GM18520 (cell line): ENCODE measurements around the gene PEG3.

ENCODE experiments used
- ATAC-seq: cut with Tn5 transposase; IDR thresholded peaks from one replicate; pipeline ENCODE4 v1.9.1; 2021; ENCODE audit not compliant: unreplicated experiment

The PEG3 gene

GRCh38 chr19:56839652-56840450 is 675 bp downstream of the PEG3 start:
- no peak for ATAC-seq

GRCh38 chr19:56838909-56839651 is 1.4 kb downstream of the PEG3 start:
- ATAC-seq: no peak

GRCh38 chr19:56838024-56838908 is 2.3 kb downstream of the PEG3 start:
- ATAC-seq: no peak

GRCh38 chr19:56837492-56838023 is 3.0 kb downstream of the PEG3 start:
- no peak for ATAC-seq

- no peak for ATAC-seq
Observed at GRCh38 chr19:56837004-56837403, 3.5 kb downstream of the PEG3 start.

- no peak for ATAC-seq
Observed at GRCh38 chr19:56836059-56836458, 4.5 kb downstream of the PEG3 start.

- ATAC-seq: no peak
Observed at GRCh38 chr19:56835401-56835800, 5.1 kb downstream of the PEG3 start.

- ATAC-seq: no peak
Observed at GRCh38 chr19:56834564-56835375, 5.8 kb downstream of the PEG3 start.

GRCh38 chr19:56832352-56832928 is 8.1 kb downstream of the PEG3 start:
- no peak for ATAC-seq

- ATAC-seq: no peak
Observed at GRCh38 chr19:56831255-56831654, 9.3 kb downstream of the PEG3 start.

GRCh38 chr19:56829596-56829995 is 10.9 kb downstream of the PEG3 start:
- no peak for ATAC-seq

- ATAC-seq: no peak
Observed at GRCh38 chr19:56827708-56828107, 12.8 kb downstream of the PEG3 start.

- no peak for ATAC-seq
Observed at GRCh38 chr19:56823956-56824355, 16.6 kb downstream of the PEG3 start.

- no peak for ATAC-seq
Observed at GRCh38 chr19:56823417-56823816, 17.1 kb downstream of the PEG3 start.

- no peak for ATAC-seq
Observed at GRCh38 chr19:56822755-56823154, 17.8 kb downstream of the PEG3 start.

GRCh38 chr19:56821675-56822074 is 18.9 kb downstream of the PEG3 start:
- no peak for ATAC-seq

- no peak for ATAC-seq
Observed at GRCh38 chr19:56821209-56821608, 19.3 kb downstream of the PEG3 start.

GRCh38 chr19:56819166-56819565 is 21.4 kb downstream of the PEG3 start:
- no peak for ATAC-seq

- ATAC-seq: no peak
Observed at GRCh38 chr19:56814656-56815055, 25.9 kb downstream of the PEG3 start.

GRCh38 chr19:56813531-56813930 is 27.0 kb downstream of the PEG3 start:
- ATAC-seq: no peak
